Endometrial microvascular endothelial cells (primary cell): ENCODE data around the gene OR6S1. TPM values are rescaled to one million over a fixed set of nuclear protein-coding genes. Genes with fewer than 3 reads are reported as not detected.

Experiments used
- total RNA-seq: library from RNA; depleted of rRNA; stranded (reverse); fragments of >200 nt; gene quantifications from one replicate; pipeline ENCODE4 v1.2.3, GENCODE V29; 2015; ENCODE audit errors: inconsistent ontology term

OR6S1 gene
- total RNA-seq, 1 donor from 2014 or later = not detected

Other genes starting within 250 kb of the OR6S1 start
- gene TEP1, start 228.2 kb downstream of the OR6S1 start, total RNA-seq = 15.3 TPM
- not detected for gene KLHL33, start 205.5 kb downstream of the OR6S1 start, total RNA-seq
- gene OSGEP, start 186.9 kb downstream of the OR6S1 start, total RNA-seq = 55.3 TPM
- 240 TPM for gene APEX1, start 186.5 kb downstream of the OR6S1 start, total RNA-seq
- gene PIP4P1, start 180.3 kb downstream of the OR6S1 start, total RNA-seq = 10.4 TPM
- 284 TPM for gene PNP, start 172.3 kb downstream of the OR6S1 start, total RNA-seq
- gene RNASE10, start 136.2 kb downstream of the OR6S1 start, total RNA-seq = not detected
- not detected for gene RNASE9, start 80.6 kb downstream of the OR6S1 start, total RNA-seq
- not detected for gene RNASE11, start 53.7 kb downstream of the OR6S1 start, total RNA-seq
- not detected for gene RNASE12, start 50.3 kb downstream of the OR6S1 start, total RNA-seq
- 15.5 TPM for gene RNASE4, start 42.9 kb upstream of the OR6S1 start, total RNA-seq
- 0.84 TPM for gene ANG, start 47.1 kb upstream of the OR6S1 start, total RNA-seq
- not detected for gene EDDM3A, start 104.2 kb upstream of the OR6S1 start, total RNA-seq
- not detected for gene EDDM3B, start 126.7 kb upstream of the OR6S1 start, total RNA-seq
- not detected for gene RNASE6, start 139.6 kb upstream of the OR6S1 start, total RNA-seq
- gene RNASE1, start 161.2 kb upstream of the OR6S1 start, total RNA-seq = 168 TPM
- gene RNASE3, start 249.7 kb upstream of the OR6S1 start, total RNA-seq = not detected